Astrocyte of the spinal cord (primary cell): Measurements from ENCODE around the gene ID2.

ENCODE experiments used
- DNase-seq: peaks from one replicate; pipeline ENCODE4 v3.0.0; 2011; ENCODE audit warnings: low read depth, low spot score
- H3K4me3 ChIP-seq: 2 replicates; pipeline ENCODE4 v1.5.1; 2011; ENCODE audit warnings: low read depth, mild to moderate bottlenecking, low read length, moderate library complexity
- in situ Hi-C: cut with HindIII; loops from 2 replicates; pipeline ENCODE4 v1.10.0; 2017; ENCODE audit warnings: low sequenced_read_pairs
- TF ChIP-seq, protein P1 (sequence below): IDR thresholded peaks from 2 replicates; pipeline ENCODE4 v1.5.1; 2012; ENCODE audit warnings: low read depth, mild to moderate bottlenecking, low read length, inconsistent platforms

The ID2 gene

GRCh38 chr2:8681786-8682692, at the start of gene ID2:
ID2 (plus strand) TSS chr2:8682056; CDS start chr2:8682166, 110 bp downstream.
- DNase-seq: peak; percentile 100
- TF ChIP-seq, protein P1, sequence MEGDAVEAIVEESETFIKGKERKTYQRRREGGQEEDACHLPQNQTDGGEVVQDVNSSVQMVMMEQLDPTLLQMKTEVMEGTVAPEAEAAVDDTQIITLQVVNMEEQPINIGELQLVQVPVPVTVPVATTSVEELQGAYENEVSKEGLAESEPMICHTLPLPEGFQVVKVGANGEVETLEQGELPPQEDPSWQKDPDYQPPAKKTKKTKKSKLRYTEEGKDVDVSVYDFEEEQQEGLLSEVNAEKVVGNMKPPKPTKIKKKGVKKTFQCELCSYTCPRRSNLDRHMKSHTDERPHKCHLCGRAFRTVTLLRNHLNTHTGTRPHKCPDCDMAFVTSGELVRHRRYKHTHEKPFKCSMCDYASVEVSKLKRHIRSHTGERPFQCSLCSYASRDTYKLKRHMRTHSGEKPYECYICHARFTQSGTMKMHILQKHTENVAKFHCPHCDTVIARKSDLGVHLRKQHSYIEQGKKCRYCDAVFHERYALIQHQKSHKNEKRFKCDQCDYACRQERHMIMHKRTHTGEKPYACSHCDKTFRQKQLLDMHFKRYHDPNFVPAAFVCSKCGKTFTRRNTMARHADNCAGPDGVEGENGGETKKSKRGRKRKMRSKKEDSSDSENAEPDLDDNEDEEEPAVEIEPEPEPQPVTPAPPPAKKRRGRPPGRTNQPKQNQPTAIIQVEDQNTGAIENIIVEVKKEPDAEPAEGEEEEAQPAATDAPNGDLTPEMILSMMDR: no peak
- peak within 1 kb of the TSS; percentile 76 for H3K4me3 ChIP-seq
- in situ Hi-C loops: no loop called here

- TF ChIP-seq, protein P1: no peak
- no peak overlapping the region for H3K4me3 ChIP-seq
- DNase-seq: no peak
- in situ Hi-C loops: no loop called here
Measured at GRCh38 chr2:8632755-8633154, 49.1 kb upstream of the ID2 start.

DNA sequence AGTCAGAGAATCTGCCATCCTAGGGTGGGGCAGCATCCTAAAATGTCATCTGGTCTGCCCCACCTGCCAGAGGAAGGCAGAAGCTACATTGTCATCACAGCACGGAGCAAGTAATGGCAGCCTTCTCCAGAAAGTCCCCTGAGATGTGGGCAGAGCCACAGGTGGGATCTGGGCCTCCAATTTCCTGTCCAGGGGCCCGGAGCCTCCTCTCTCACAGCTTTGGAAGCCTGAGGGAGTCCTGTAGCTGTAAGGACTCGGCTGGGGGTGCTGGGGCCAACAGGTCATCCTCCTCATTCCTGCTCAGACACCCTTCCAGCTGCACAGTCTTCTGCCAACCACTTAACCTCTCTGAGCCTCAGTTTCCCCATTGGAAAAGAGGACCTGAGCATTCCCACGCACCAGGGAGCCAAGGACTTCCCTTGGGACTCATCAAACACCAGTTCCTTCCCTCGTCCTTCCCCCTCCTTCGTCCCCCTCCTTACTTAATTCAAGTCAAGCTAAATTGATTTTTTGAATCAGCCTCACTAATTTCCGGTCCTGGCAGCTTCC, 48.6 kb upstream of the ID2 start:
- in situ Hi-C loops: no loop called here
- TF ChIP-seq, protein P1: no peak
- DNase-seq: no peak
- H3K4me3 ChIP-seq: no peak overlapping the region

DNA sequence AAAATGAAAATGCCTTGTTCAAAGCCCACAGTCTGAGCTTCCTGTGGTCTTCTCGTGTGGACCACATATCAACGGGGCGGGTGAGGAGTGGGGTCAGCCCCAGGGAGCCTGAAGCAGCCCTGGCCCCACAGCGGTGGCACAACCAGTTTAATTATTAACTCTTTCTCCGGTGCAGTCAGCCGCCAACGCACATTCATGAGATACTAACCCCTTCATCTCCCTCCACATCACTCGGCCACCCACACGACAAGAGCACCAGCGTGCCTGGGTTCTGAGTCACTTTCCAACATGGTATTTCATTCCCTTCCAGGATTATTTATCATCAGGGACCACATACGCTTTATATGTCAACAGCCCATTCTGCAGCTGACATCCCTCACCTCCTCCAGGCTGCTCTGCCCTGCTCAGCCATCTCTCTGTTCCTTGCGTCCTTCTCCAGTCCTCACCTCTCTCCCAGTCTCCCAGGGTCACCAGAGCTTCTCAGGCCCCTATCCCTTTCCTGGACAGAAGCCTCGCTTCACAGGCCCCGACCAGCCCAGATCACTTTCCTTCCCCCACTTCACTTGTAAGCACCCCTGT, 48.0 kb upstream of the ID2 start:
- in situ Hi-C loops: no loop called here
- TF ChIP-seq, protein P1: no peak
- DNase-seq: peak; percentile 86
- no peak overlapping the region for H3K4me3 ChIP-seq

GRCh38 chr2:8634466-8635172, 47.2 kb upstream of the ID2 start:
- TF ChIP-seq, protein P1: no peak
- no peak overlapping the region for H3K4me3 ChIP-seq
- in situ Hi-C loops: no loop called here
- no peak for DNase-seq

GRCh38 chr2:8636041-8636491, 45.8 kb upstream of the ID2 start:
- H3K4me3 ChIP-seq: no peak overlapping the region
- DNase-seq: peak; percentile 4
- in situ Hi-C loops: no loop called here
- TF ChIP-seq, protein P1: no peak
